Heart left ventricle (tissue), 16 donors: ENCODE data around the gene FAF1. TPM values are rescaled to one million over a fixed set of nuclear protein-coding genes. Genes with fewer than 3 reads are reported as not detected.

ENCODE experiments used
- ATAC-seq, 4 donors: fragments of 200-7000 bp; cut with Tn5 transposase; one replicate each; pipeline ENCODE4 v1.9.1; 2020 to 2022; ENCODE audit warnings: moderate library complexity in 4 of 4, mild to moderate bottlenecking in 3 of 4, moderate number of reproducible peaks in 1 of 4
- DNase-seq, 5 donors: peaks; one replicate each; pipeline ENCODE4 v3.0.0-alpha.2; 2020
- H3K27ac ChIP-seq, 12 donors: fragments of 200-600 bp; sonication (generic) in 4 of 12; one replicate each; pipeline versions ENCODE4 v1.5.0 to v1.8.0; 2016 to 2022; ENCODE audit warnings: mild to moderate bottlenecking in 2 of 12
- H3K27me3 ChIP-seq, 9 donors: fragments of 200-600 bp; sonication (generic) in 2 of 9; one replicate each; pipeline versions ENCODE4 v1.5.1 to v1.8.0; 2016 to 2022; ENCODE audit warnings: mild to moderate bottlenecking in 3 of 9
- H3K36me3 ChIP-seq, 9 donors: fragments of 200-600 bp; sonication (generic) in 2 of 9; one replicate each; pipeline versions ENCODE4 v1.5.0 to v1.8.0; 2018 to 2022; ENCODE audit warnings: mild to moderate bottlenecking in 2 of 9
- H3K4me1 ChIP-seq, 12 donors: fragments of 200-600 bp; sonication (generic) in 4 of 12; one replicate each; pipeline versions ENCODE4 v1.5.0 to v1.8.0; 2016 to 2022; ENCODE audit warnings: mild to moderate bottlenecking in 3 of 12
- H3K4me3 ChIP-seq, 12 donors: fragments of 200-600 bp; sonication (generic) in 4 of 12; one replicate each; pipeline versions ENCODE4 v1.5.0 to v1.8.0; 2017 to 2022; ENCODE audit warnings: mild to moderate bottlenecking in 9 of 12, moderate library complexity in 4 of 12
- H3K9me3 ChIP-seq, 12 donors: fragments of 200-600 bp; sonication (generic) in 4 of 12; one replicate each; pipeline versions ENCODE4 v1.5.0 to v1.8.0; 2016 to 2022; ENCODE audit warnings: mild to moderate bottlenecking in 1 of 12
- POLR2A ChIP-seq, 2 donors: fragments of 450-650 bp; IDR thresholded peaks; one replicate each; pipeline ENCODE4 v1.6.1; 2017; ENCODE audit warnings: antibody characterized with exemption in 2 of 2, mild to moderate bottlenecking in 2 of 2, moderate library complexity in 2 of 2
- WGBS, 4 donors: extraction: QIAGEN DNeasy Blood & Tissue Kit in 2 of 4; methylation state at CpG; one replicate each; pipeline versions ENCODE4 v1.1.5 to v1.1.7; 2013 to 2018; 5-methylcytosine and 5-hydroxymethylcytosine counted together
- intact Hi-C, 10 donors: fragments of 100-400 bp; cut with DNase I; formaldehyde crosslinking; loops; one replicate each; pipeline versions ENCODE4 v1.11.1 to v1.14.2; 2022
- polyA plus RNA-seq, 2 donors: library from polyadenylated mRNA; stranded (reverse); fragments of 200-250 nt; gene quantifications; one replicate each; pipeline ENCODE4 v1.2.3, GENCODE V29; 2013
- total RNA-seq, 9 donors: library from RNA; depleted of rRNA in 2 of 9; stranded (reverse); fragments of >200 nt in 2 of 9; fragmentation: NEBNext Ultra II Directional in 3 of 9; extraction: Animal tissue kit (Norgen Biotek cat#: 25700) in 3 of 9; gene quantifications; one replicate each; pipeline versions ENCODE4 v1.1.0 to v1.2.4, GENCODE V29; 2016 to 2023
- TF ChIP-seq, protein P1 (sequence below), 12 donors: fragments of 200-600 bp; sonication (generic) in 4 of 12; IDR thresholded peaks; one replicate each; pipeline versions ENCODE4 v1.5.0 to v1.8.0; 2018 to 2022; ENCODE audit warnings: antibody characterized with exemption in 12 of 12, mild to moderate bottlenecking in 5 of 12
- donor health status: ischemic (EF 13 %, LVEDD 7.1; RV severe dilation, severe dysfunction).
- donor health status: healthy with polysubstance abuse.
- donor health status: DM: no; HTN: yes; CAD: no.
- donor health status: DM: no; HTN: no; CAD: no.
- donor health status: ischemic (EF 25% LVEDD 6.9; RV normal size, moderate dysfunction).
- donor health status: ischemic (EF 25% LVEDD 5.7; RV mildly dilated, moderate dysfunction).
- donor health status: healthy.
- donor health status: DM: yes; HTN: yes; CAD: no.
- donor health status: ischemic (EF 35%, LVEDD 5.7; RV mildly dilated, moderate dysfunction).
- donor health status: nonischemic (EF 11% LVEDD 7.7; RV severe dilation, severe dysfunction).
- donor health status: DM: yes; HTN: yes; CAD: no.
- donor health status: PGD.
- donor health status: ischemic (EF 29% LVEDD 5.4; RV normal size, mild dysfunction).
- donor health status: nonischemic (EF 23%, LVEDD 6.1; RV moderate dilation, normal function).

FAF1 gene
- total and polyA plus RNA-seq, 11 donors = 41.0 to 112 (median 81.3) TPM

DNA sequence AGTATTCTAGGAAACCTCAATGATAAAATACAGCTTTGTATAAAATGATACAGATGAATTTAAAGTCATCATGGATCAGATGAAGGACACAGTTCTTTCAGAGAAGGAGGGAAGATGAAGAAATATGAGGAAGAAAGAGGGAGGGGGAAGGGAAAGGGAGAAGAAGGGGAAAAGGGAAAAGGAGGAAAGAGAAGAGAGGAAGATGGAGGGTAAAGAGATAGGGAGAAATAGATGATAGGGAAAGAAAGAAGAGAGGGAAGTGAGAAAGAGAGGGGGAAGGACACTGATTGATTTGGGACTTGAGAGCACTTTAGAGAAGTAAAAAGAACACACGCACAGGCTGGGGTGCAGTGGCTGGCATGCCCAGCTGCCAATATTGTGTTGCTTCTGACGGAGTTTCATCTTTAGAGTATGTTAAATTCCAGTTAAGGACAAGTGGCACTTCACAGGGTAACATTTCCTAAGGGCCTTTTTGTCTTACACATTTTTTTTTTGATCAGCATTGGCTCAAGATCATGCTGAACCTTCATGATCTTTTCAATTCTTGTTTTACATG is 300.9 kb downstream of the FAF1 start:
- TF ChIP-seq, protein P1, sequence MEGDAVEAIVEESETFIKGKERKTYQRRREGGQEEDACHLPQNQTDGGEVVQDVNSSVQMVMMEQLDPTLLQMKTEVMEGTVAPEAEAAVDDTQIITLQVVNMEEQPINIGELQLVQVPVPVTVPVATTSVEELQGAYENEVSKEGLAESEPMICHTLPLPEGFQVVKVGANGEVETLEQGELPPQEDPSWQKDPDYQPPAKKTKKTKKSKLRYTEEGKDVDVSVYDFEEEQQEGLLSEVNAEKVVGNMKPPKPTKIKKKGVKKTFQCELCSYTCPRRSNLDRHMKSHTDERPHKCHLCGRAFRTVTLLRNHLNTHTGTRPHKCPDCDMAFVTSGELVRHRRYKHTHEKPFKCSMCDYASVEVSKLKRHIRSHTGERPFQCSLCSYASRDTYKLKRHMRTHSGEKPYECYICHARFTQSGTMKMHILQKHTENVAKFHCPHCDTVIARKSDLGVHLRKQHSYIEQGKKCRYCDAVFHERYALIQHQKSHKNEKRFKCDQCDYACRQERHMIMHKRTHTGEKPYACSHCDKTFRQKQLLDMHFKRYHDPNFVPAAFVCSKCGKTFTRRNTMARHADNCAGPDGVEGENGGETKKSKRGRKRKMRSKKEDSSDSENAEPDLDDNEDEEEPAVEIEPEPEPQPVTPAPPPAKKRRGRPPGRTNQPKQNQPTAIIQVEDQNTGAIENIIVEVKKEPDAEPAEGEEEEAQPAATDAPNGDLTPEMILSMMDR (IDR thresholded peaks at IDR 0.05) = no peak
- TF ChIP-seq POLR2A (IDR thresholded peaks at IDR 0.05) = no peak
- ATAC-seq (no peak), DNase-seq (no peak)
- Histone ChIP-seq H3K27me3 (no peaks in the 10 kb centered on the region), H3K36me3 (peaks cover 0 to 16% (median 8%) of the 10 kb centered on the region in 9 donors), H3K9me3 (no peaks in the 10 kb centered on the region), H3K4me1 (no peaks in the 10 kb centered on the region), H3K4me3 (no peak overlapping the region), H3K27ac (no peak overlapping the region)
- WGBS, 4 donors = 52 to 75% (median 62%) methylated on average over 2 of the region's 2 CpGs
- intact Hi-C loops = no loop called here

DNA sequence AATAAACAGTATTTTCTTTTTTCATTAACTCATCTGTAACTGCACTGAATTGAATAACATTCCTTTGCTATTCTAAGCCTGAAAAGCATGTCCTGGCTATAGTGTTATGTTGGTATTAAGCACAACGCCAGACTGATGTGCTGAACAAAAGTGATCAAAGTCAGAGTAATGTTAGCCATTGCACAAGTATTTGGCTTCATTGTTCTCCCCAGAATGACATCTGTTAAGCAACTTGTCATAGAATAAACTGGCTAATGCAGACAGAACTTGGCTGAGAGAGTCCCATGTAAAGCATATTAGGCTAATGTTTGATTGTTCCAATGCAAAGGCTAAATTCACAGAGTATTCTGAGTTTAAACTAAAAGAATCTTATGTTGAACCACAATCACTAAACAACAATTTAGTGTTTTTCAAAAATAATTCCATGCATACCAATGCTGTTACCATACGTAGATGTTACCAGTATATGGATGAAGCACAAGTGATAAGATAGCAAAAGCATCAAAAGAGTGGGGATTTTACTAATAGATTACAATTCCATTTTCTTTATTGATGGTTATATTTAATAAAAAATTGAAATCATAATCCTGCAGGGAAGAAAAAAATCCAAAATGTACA is 301.5 kb downstream of the FAF1 start:
- 66 to 92% (median 90%) methylated on average over 2 of the region's 2 CpGs for WGBS, 4 donors

DNA sequence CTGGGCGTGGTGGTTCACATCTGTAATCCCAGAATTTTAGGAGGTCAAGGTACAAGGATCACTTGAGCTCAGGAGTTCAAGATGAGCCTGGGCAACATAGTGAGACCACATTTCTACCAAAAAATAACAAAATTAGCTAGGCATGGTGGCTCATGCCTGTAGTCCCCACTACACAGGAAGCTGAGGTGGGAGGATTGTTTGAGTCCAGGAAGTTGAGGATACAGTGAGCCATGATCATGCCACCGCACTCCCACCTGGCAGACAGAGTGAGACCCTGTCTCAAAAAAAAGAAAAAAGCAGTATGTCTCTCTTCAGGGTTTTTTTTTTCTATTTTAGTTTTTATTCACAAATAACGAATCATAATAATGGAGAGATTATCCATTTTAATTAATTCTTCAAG is 303.1 kb downstream of the FAF1 start:
- DNase-seq (no peak), ATAC-seq (no peak)
- Histone ChIP-seq H3K9me3 (no peaks in the 10 kb centered on the region), H3K36me3 (peaks cover 0 to 19% (median 8%) of the 10 kb centered on the region in 9 donors), H3K4me3 (no peak overlapping the region), H3K27ac (no peak overlapping the region), H3K27me3 (no peaks in the 10 kb centered on the region), H3K4me1 (no peaks in the 10 kb centered on the region)
- intact Hi-C loops = no loop called here
- 87 to 91% (median 89%) methylated on average over 3 of the region's 3 CpGs for WGBS, 4 donors
- TF ChIP-seq, protein P1 (IDR thresholded peaks at IDR 0.05) = no peak
- TF ChIP-seq POLR2A (IDR thresholded peaks at IDR 0.05) = no peak

More for the DNA sequence above, 301.5 kb downstream of the FAF1 start:
- no peak for TF ChIP-seq POLR2A (IDR thresholded peaks at IDR 0.05)
- TF ChIP-seq, protein P1 (IDR thresholded peaks at IDR 0.05) = no peak
- DNase-seq (no peak), ATAC-seq (no peak)
- H3K9me3 ChIP-seq = no peaks in the 10 kb centered on the region
- H3K27me3 ChIP-seq = no peaks in the 10 kb centered on the region
- no peak overlapping the region for H3K4me3 ChIP-seq
- no peak overlapping the region for H3K27ac ChIP-seq
- peaks cover 0 to 19% (median 8%) of the 10 kb centered on the region in 9 donors for H3K36me3 ChIP-seq
- intact Hi-C loops = no loop called here
- no peaks in the 10 kb centered on the region for H3K4me1 ChIP-seq

DNA sequence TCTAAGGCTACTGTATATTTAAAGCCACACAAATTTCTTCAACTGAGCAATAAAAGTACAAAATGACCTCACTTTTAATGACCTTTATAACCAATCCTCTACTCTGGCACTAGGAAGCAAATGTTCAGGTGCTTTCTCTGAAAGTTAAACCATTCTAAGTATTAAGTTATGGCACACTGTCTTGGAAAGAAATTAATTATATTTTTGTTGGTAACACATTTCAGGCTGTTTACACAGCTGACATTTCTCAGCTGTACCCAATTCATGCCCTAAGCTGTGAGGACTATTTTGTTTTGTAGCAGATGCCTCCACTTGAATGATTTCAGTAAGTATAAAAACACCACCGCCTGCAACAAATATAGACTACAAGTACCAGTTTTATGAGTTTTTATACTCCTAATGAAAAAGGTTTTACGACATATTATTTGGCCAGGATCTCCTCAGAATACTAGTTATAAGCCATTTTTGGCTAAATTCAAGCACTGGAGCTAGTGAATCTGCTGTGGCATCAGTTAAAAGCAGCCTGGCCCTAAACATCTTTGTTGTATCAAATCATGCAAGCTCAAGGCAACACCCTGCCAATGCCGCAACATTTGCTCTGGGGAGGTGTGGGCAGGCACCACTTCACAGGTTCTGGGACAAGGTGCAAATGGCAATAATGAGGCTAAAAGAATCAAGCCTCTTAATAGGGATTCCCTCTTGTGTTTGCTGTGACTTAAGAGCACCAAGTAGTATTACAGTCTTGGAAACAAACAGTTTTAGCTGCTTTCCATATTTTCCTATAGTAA is 308.4 kb downstream of the FAF1 start:
- ATAC-seq (no peak), DNase-seq (no peak)
- intact Hi-C loops = no loop called here
- WGBS, 4 donors = 81 to 98% (median 95%) methylated on average over 3 of the region's 3 CpGs
- Histone ChIP-seq H3K27ac (no peak overlapping the region), H3K27me3 (no peaks in the 10 kb centered on the region), H3K36me3 (peaks cover 0 to 19% (median 8%) of the 10 kb centered on the region in 9 donors), H3K4me3 (no peak overlapping the region), H3K4me1 (no peaks in the 10 kb centered on the region), H3K9me3 (no peaks in the 10 kb centered on the region)
- TF ChIP-seq, protein P1 (IDR thresholded peaks at IDR 0.05) = no peak
- TF ChIP-seq POLR2A (IDR thresholded peaks at IDR 0.05) = no peak
